Tibial nerve (tissue), 4 donors: ENCODE measurements around the gene KCNH1. TPM values are rescaled to one million over a fixed set of nuclear protein-coding genes. Genes with fewer than 3 reads are reported as not detected.

ENCODE experiments used
- DNase-seq, 2 donors: peaks; one replicate each; pipeline ENCODE4 v3.0.0-alpha.2; 2019; ENCODE audit warnings: low spot score in 2 of 2
- H3K27ac ChIP-seq, 4 donors: fragments of 200-600 bp; sonication (generic) in 3 of 4; one replicate each; pipeline ENCODE4 v1.5.1; 2017 to 2019; ENCODE audit warnings: mild to moderate bottlenecking in 1 of 4
- H3K27me3 ChIP-seq, 2 donors: fragments of 200-600 bp; sonication (generic) in 1 of 2; one replicate each; pipeline versions ENCODE4 v1.5.1 to v1.6.0; 2017 to 2019
- H3K36me3 ChIP-seq, 3 donors: fragments of 200-600 bp; sonication (generic); one replicate each; pipeline ENCODE4 v1.5.1; 2018 to 2019
- H3K4me1 ChIP-seq, 4 donors: fragments of 200-600 bp; sonication (generic) in 3 of 4; one replicate each; pipeline ENCODE4 v1.5.1; 2017 to 2019
- H3K4me3 ChIP-seq, 4 donors: fragments of 200-600 bp; sonication (generic) in 3 of 4; one replicate each; pipeline ENCODE4 v1.5.1; 2017 to 2019; ENCODE audit warnings: mild to moderate bottlenecking in 1 of 4, moderate library complexity in 1 of 4
- H3K9me3 ChIP-seq, 4 donors: fragments of 200-600 bp; sonication (generic) in 3 of 4; one replicate each; pipeline ENCODE4 v1.5.1; 2017 to 2019
- EP300 ChIP-seq, 2 donors: sonication (generic); formaldehyde crosslinking; IDR thresholded peaks; one replicate each; pipeline ENCODE4 v1.6.1; 2017; ENCODE audit warnings: antibody characterized with exemption in 2 of 2, mild to moderate bottlenecking in 1 of 2
- POLR2A ChIP-seq, 2 donors: fragments of 450-650 bp; IDR thresholded peaks; one replicate each; pipeline ENCODE4 v1.6.1; 2017; ENCODE audit warnings: antibody characterized with exemption in 2 of 2, mild to moderate bottlenecking in 2 of 2, moderate library complexity in 2 of 2
- WGBS, 2 donors: methylation state at CpG; one replicate each; pipeline ENCODE4 v1.1.5; 2018; 5-methylcytosine and 5-hydroxymethylcytosine counted together
- total RNA-seq, 4 donors: library from RNA; depleted of rRNA; stranded (reverse); fragments of >200 nt; gene quantifications; one replicate each; pipeline ENCODE4 v1.1.0, GENCODE V29; 2016
- TF ChIP-seq, protein P1 (sequence below), 5 experiments: fragments of 200-600 bp in 3 of 5; fragments of 450-650 bp in 2 of 5; sonication (generic) in 3 of 5; IDR thresholded peaks; one replicate each; pipeline ENCODE4 v1.5.1; 2016 to 2019; ENCODE audit warnings: antibody characterized with exemption in 5 of 5, mild to moderate bottlenecking in 3 of 5, moderate library complexity in 2 of 5

KCNH1 gene
- total RNA-seq, 4 donors from 2014 or later, result 1.9 to 10.0 (median 3.6) TPM

GRCh38 chr1:210688512-210689234 lies 445.3 kb downstream of the KCNH1 start:
- H3K27me3 ChIP-seq, result no peaks in the 10 kb centered on the region
- no peaks in the 10 kb centered on the region for H3K9me3 ChIP-seq
- no peak overlapping the region for H3K27ac ChIP-seq
- no peak for DNase-seq
- 57 to 94% methylated on average over 1 of the region's 1 CpG for WGBS, 2 donors
- peaks cover 0 to 7% (median 0%) of the 10 kb centered on the region in 3 donors for H3K36me3 ChIP-seq
- no peak for TF ChIP-seq EP300 (IDR thresholded peaks at IDR 0.05)
- TF ChIP-seq, protein P1, sequence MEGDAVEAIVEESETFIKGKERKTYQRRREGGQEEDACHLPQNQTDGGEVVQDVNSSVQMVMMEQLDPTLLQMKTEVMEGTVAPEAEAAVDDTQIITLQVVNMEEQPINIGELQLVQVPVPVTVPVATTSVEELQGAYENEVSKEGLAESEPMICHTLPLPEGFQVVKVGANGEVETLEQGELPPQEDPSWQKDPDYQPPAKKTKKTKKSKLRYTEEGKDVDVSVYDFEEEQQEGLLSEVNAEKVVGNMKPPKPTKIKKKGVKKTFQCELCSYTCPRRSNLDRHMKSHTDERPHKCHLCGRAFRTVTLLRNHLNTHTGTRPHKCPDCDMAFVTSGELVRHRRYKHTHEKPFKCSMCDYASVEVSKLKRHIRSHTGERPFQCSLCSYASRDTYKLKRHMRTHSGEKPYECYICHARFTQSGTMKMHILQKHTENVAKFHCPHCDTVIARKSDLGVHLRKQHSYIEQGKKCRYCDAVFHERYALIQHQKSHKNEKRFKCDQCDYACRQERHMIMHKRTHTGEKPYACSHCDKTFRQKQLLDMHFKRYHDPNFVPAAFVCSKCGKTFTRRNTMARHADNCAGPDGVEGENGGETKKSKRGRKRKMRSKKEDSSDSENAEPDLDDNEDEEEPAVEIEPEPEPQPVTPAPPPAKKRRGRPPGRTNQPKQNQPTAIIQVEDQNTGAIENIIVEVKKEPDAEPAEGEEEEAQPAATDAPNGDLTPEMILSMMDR (IDR thresholded peaks at IDR 0.05), result no peak
- TF ChIP-seq POLR2A (IDR thresholded peaks at IDR 0.05), result no peak
- peaks cover 0 to 3% (median 0%) of the 10 kb centered on the region in 4 donors for H3K4me1 ChIP-seq
- no peak overlapping the region for H3K4me3 ChIP-seq

DNA sequence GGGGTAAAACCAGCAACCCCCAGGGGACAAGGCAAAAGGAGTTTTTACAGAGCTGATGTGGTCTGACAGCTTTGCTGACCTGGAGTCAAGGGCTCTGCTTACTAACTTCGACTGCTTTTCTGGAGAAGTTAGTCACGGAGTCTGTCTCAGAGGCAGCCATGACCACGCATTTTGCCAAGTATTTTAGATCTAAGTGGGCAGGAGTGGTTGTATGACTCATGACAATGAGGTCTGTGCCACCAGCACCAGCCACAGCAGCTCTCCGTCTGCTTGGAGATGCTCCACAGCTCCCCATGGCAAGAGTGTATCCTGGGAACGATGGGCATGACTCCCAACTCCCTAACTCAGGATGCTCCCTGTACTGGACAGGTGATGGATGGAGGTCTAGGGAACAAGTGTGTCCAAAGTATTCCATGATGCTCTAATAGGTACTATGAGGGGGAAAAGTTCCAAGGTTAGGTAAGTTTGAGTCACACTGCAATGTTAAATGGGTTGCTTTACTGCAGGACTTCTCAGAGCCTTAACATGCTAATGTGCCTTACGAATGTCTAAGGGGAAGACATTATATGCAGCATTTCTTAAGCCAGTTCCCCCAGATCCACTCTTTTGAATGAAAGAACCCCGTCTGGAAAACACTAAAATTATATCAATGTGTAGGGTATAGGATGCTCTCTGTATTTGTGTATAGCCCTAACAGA lies 446.2 kb downstream of the KCNH1 start:
- peaks cover 0 to 3% (median 0%) of the 10 kb centered on the region in 4 donors for H3K4me1 ChIP-seq
- 73 to 83% methylated on average over 7 of the region's 7 CpGs for WGBS, 2 donors
- H3K27ac ChIP-seq, result no peak overlapping the region
- H3K4me3 ChIP-seq, result no peak overlapping the region
- no peak for DNase-seq
- no peaks in the 10 kb centered on the region for H3K27me3 ChIP-seq
- peaks cover 0 to 12% (median 0%) of the 10 kb centered on the region in 3 donors for H3K36me3 ChIP-seq
- TF ChIP-seq POLR2A (IDR thresholded peaks at IDR 0.05), result no peak
- no peak for TF ChIP-seq EP300 (IDR thresholded peaks at IDR 0.05)
- TF ChIP-seq, protein P1 (IDR thresholded peaks at IDR 0.05), result no peak
- H3K9me3 ChIP-seq, result no peaks in the 10 kb centered on the region

GRCh38 chr1:210686841-210687240 lies 447.1 kb downstream of the KCNH1 start:
- DNase-seq, result no peak
- WGBS, 2 donors, result 47 to 53% methylated on average over 3 of the region's 3 CpGs
- no peaks in the 10 kb centered on the region for H3K27me3 ChIP-seq
- H3K4me3 ChIP-seq, result no peak overlapping the region
- H3K36me3 ChIP-seq, result peaks cover 0 to 14% (median 0%) of the 10 kb centered on the region in 3 donors
- TF ChIP-seq POLR2A (IDR thresholded peaks at IDR 0.05), result no peak
- TF ChIP-seq EP300 (IDR thresholded peaks at IDR 0.05), result no peak
- TF ChIP-seq, protein P1 (IDR thresholded peaks at IDR 0.05), result no peak
- H3K27ac ChIP-seq, result no peak overlapping the region
- H3K4me1 ChIP-seq, result peaks cover 0 to 3% (median 0%) of the 10 kb centered on the region in 4 donors
- no peaks in the 10 kb centered on the region for H3K9me3 ChIP-seq

DNA sequence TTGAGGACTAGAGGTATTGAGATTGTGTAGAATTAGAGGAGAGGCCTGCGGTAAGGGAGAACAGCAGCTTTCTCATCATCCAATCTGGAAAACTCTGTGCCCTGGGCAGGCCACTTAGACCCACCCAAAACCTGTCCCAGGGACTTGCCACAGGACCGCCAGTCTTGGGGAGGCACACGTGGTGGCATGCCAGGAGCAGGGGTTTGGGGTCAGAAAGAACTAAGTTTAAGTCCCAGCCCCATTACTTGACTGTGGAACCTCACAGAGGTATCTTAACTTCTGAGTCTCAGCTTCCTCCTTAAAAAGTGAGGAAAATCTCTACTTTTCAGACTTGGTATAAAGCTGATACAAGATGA lies 448.7 kb downstream of the KCNH1 start:
- no peak for TF ChIP-seq POLR2A (IDR thresholded peaks at IDR 0.05)
- no peak for TF ChIP-seq EP300 (IDR thresholded peaks at IDR 0.05)
- TF ChIP-seq, protein P1 (IDR thresholded peaks at IDR 0.05), result no peak
- no peak for DNase-seq
- Histone ChIP-seq H3K4me3 (no peak overlapping the region), H3K27ac (no peak overlapping the region), H3K27me3 (no peaks in the 10 kb centered on the region), H3K4me1 (peaks cover 0 to 3% (median 0%) of the 10 kb centered on the region in 4 donors), H3K9me3 (no peaks in the 10 kb centered on the region), H3K36me3 (peaks cover 0 to 30% (median 0%) of the 10 kb centered on the region in 3 donors)
- 91% methylated on average over 3 of the region's 3 CpGs for WGBS, 2 donors
